ENCODE results near the gene CARD9.
"Not testable (repeated sequence)": the region's sequence is repeated elsewhere in the genome, so short reads cannot be mapped to it uniquely, and the experiment has no call there.

The CARD9 gene

DNA sequence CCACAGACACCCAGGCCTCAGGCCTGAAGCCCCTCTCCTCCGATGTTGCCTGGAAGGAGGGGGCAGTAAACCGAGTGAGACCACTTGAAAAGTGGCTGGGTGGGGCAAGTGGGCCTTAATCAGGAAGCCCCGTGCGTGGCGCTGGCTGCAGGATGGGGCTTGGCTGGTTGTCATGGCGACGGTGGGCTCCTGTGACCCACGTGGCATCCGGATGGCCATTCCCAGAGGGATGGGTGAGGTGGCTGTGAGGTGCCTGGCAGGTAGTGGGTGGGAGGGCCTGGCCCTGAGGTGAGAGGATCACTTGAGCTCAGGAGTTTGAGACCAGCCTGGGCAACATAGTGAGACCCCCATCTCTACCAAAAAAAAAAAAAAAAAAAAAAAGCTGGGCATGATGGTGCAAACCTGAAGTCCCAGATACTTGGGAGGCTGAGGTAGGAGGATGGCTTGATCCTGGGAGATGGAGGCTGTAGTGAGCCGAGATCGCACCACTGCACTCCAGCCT is 40.9 kb downstream of the CARD9 start:
- no peak for DNase-seq

GRCh38 chr9:136331556-136332481 is 41.6 kb downstream of the CARD9 start:
- DNase-seq, result no peak

- DNase-seq, result no peak
Observed at GRCh38 chr9:136331030-136331429, 42.4 kb downstream of the CARD9 start.

DNA sequence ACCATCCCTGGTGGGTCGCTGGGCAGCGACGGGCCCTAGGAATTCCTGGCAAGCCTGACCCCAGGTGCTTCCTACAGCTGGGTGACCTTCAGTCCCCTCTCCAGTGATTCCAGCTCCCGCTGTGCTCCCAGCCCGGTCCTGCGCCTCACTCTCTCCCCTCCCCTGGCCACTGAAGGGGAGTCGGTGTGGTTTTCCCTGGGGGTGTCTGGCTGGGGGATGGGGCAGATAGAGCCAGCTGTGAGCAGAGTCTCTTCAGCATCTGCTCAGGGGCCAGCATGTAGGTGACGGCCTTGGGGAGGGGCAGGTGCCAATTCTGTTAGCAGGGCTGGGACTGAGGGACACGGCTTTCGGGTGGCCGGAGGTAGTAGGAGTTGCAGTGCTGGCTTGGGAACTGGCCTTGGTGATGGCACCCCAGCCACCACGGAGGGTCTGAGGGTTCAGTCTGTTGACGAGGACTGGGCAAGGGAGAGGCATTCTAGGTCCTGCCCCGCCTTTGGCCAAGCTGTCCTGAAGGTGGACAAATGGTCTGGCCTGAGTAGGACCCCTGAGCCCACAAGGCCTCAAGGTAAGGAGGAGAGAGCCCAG is 43.0 kb downstream of the CARD9 start:
- no peak for DNase-seq

GRCh38 chr9:136329636-136330405 is 43.6 kb downstream of the CARD9 start:
- DNase-seq, result no peak

DNA sequence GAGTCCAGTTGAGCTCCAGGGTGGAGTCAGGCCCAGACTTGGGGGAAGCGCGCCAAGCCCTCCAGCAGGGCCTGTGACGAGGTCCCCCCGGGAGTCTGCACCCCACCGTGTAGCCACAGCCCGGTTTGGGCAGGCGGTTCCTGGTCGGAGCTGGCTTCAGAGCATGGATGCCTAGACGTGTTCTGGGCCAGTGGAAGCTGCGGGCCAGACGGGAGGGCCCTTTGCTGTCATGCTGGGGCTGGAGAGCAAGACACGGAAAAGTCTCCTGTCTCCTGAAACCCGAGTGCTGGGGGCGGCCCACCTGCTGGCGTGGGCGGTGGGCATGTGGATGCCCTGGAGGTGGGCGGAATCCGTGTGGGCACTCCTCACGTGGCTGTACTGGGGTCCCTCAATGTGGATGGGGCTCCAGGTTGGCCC is 44.2 kb downstream of the CARD9 start:
- no peak for DNase-seq

DNA sequence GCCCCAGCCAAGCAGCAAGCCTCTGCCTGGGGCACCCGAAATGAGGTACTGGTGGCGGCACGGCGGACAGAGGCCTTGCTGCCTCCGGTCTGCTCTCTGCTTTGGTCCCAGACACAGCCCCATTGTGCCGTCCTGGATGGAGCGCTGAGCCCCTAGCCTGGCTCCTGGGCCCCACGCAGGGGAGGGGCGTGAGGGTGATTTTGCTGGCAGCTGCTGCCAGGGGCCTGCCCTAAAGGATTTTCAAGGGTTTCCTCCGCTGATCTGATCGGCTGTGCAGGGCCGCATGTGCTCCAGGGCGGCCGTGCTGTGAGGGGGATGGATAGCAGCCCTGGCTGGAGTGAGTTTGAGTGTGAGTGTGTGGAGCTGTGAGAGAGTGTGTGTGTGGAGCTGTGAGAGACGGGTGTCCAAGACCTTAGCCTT is 44.8 kb downstream of the CARD9 start:
- no peak for DNase-seq

- no peak for DNase-seq
Observed at GRCh38 chr9:136328011-136328621, 45.4 kb downstream of the CARD9 start.

GRCh38 chr9:136327304-136327974 is 46.0 kb downstream of the CARD9 start, which contains the start of gene GPSM1:
TSS of gene GPSM1 (plus strand) at chr9:136327539. CDS start at chr9:136327696, 157 bp downstream.
- peak; percentile 59 for DNase-seq

DNA sequence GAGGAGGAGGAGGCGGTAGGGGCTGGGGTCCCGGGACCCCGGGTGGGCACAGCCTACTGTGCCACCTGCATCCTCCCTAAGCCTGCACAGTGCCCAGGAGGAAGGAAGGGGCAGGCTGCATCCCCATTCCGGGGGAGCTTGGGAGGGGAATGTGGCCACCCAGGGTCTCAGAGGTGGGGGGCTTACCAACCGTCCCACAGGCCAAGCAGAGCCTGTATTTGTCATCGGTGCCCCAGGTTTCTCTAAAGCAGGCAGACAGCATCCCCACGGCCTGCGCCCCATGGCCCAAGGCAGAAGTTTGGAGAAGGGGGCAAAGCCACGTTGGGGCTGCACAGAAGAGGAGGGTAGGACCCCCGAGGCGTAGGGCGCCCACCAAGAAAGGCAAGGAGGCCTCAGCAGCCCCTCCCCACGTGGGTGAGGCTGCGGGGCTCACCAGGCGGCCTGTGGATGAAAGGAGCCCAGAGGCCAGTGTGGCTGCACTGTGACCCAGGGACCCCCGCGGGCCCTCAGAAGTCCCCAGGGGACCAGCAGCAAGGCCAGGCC is 46.6 kb downstream of the CARD9 start:
- DNase-seq, result no peak

DNA sequence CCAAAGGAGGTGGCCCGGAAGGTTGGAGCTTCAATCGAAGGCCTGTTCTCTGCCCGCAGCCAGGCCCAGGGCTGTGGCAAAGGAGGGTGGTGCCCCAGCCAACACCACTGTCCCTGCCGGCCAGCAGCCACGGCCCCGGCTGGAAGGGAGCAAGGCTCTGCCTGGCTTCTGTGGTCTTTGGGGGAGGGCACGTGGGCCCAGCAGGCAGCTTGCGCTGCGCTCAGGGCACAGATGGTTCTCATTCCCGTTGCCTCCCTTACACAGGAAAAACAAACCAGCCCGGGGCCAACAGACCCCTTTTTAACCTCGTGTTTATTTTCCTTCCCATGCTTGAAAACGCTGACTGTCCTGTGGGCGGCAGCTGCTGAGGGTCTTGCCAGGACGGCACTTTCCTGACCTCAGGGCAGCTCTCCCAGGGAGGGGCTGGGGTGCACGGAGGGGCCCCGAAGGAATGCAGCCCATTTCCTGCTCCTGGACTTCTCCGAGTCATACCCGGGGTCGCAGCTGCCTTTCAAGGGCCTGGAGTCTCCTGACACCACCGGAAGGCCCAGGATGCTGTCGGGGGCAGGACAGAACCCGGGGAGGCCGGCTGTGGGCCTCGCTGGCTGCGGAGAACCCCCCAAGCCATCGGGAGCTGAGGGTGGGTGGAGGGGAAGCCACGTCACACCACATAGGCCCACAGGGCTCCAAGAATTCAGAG is 47.3 kb downstream of the CARD9 start:
- DNase-seq, result no peak

DNA sequence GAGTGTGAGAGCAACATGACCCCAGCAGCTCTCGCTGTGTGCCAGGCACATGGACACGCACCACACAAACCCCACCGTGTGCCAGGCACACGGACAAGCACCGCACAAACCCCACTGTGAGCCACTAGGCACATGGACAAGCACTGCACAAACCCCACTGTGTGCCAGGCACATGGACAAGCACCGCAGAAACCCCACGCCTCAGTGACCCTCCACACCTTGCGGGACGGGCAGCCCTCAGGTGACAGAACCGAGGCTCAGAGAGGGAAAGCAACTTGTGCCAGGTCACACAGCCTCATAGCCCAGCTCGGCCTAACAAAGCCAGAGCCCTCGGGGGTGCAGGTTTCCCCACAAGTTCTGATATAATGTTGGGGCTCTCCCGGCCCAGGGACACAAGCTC is 48.1 kb downstream of the CARD9 start:
- DNase-seq, result no peak

DNA sequence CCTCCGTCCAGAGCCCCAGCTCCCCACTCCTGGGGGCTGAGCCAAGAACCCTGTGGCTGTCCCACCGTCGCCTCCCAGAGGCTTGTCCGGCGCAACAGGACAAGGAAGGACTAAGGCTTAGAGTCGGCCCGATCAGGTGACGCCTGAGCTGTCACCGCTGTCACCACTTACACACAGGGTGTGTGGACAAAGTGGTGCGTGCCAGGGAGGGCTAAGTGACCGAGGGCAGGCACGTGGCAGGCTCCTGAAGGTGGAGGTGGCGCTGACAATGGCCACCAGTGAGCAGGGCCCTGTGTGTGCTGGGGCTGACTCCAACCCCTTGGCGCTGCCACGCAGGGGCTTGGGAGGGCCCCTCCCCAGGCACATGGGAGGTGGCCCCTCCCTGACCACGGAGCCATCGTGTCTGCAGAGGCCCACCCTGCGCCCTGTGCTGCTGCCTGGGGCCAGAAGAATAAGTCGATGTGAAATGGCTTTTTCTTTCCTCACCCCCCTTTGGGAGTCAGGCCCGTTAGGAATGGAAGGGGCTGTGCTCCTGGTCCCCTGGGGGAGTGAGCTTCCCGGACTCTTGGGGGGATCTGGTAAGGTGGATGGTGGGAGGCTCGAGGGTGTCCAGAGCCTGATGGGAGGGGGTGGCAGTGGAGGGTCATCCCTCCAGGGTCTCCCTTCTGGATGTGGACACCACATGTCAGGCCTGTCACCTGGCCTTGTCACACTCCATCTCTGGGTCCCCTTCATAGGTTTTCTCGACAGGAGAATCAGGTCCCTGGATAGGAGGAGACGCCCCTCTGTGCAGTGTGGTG is 48.8 kb downstream of the CARD9 start:
- no peak for DNase-seq

DNA sequence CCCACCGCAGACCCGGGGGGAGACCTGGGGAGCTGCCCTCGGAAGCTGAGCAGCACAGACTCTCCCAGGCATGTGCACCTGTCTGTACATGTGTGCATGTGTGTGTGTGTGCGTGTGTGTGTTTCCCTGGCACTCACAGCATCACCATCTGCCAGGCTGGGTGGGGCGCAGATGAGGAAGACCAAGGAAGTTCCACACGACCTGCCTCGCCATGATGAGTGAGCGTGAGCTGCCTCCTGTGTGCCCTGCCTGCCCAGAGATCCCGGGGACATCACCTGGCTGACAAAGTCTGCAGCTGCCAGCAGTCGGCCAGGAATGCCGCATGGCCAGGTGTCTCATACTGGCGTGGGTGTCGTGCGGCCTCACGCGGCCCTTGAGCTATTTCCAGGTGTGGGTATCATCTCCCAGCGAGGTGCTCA is 50.1 kb downstream of the CARD9 start:
- no peak for DNase-seq

- DNase-seq, result no peak
Observed at GRCh38 chr9:136322756-136323330, 50.6 kb downstream of the CARD9 start.

- no peak for DNase-seq
Observed at GRCh38 chr9:136321561-136321960, 51.9 kb downstream of the CARD9 start.

- DNase-seq, result not testable (repeated sequence)
Observed at GRCh38 chr9:136320972-136321371, 52.5 kb downstream of the CARD9 start.

DNA sequence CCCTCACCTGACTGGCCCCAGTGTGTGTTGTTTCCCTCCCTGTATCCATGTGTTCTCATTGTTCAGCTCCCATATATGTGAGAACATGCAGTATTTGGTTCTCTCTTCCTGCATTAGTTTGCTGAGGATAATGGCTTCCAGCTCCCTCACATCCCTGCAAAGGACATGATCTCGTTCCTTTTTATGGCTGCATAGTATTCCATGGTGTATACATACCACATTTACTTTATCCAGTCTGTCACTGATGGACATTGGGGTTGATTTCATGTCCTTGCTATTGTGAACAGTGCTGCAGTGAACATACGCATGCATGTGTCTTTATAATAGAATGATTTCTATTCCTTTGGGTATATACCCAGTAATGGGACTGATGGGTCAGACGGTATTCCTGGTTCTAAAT is 53.5 kb downstream of the CARD9 start:
- not testable (repeated sequence) for DNase-seq

- DNase-seq, result not testable (repeated sequence)
Observed at GRCh38 chr9:136319244-136319643, 54.2 kb downstream of the CARD9 start.

- no peak for DNase-seq
Observed at GRCh38 chr9:136318776-136319241, 54.7 kb downstream of the CARD9 start.

All from CD4-positive, alpha-beta T cell treated with Interleukin-10 for 1 hour (primary cell).